Fibroblast of skin of right biceps (primary cell): ENCODE measurements around the gene HTR1E.
"Not testable (repeated sequence)": the region's sequence is repeated elsewhere in the genome, so short reads cannot be mapped to it uniquely, and the experiment has no call there.

Source experiments
- DNase-seq: peaks from one replicate; pipeline ENCODE4 v3.0.0-alpha.2; 2013

HTR1E gene

DNA sequence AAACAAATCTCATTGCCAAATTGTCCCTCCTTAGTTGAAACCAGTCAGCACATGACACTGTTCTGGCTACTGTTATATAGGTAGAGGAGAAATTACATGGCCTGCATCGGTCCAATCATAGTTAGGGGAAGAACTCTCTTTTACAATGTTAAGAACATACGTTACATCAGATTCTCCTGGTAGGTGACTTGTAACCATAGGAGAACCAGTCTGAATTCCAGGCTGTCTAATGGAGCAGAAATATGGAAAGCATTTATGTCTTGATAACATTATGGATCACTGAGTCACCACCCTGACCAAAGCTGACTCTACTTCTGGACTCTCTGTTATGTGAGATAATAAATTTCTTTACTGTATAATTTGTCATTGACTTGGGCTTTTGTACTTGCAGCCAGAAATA, 40.9 kb downstream of the HTR1E start:
- no peak for DNase-seq

GRCh38 chr6:87001494-87001893, 64.2 kb downstream of the HTR1E start:
- DNase-seq, result no peak

- not testable (repeated sequence) for DNase-seq
Observed at GRCh38 chr6:87002391-87002790, 65.1 kb downstream of the HTR1E start.

- DNase-seq, result not testable (repeated sequence)
Observed at GRCh38 chr6:87006541-87006940, 69.2 kb downstream of the HTR1E start.

DNA sequence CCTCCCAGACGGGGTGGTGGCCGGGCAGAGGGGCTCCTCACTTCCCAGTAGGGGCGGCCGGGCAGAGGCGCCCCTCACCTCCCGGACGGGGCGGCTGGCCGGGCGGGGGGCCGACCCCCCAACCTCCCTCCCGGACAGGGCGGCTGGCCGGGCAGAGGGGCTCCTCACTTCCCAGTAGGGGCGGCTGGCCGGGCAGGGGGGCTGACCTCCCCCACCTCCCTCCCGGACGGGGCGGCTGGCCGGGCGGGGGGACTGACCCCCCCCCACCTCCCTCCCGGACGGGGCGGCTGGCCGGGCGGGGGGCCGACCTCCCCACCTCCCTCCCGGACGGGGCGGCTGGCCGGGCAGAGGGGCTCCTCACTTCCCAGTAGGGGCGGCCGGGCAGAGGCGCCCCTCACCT, 72.3 kb downstream of the HTR1E start:
- DNase-seq, result not testable (repeated sequence)

GRCh38 chr6:87012035-87012434, 74.7 kb downstream of the HTR1E start:
- no peak for DNase-seq

DNA sequence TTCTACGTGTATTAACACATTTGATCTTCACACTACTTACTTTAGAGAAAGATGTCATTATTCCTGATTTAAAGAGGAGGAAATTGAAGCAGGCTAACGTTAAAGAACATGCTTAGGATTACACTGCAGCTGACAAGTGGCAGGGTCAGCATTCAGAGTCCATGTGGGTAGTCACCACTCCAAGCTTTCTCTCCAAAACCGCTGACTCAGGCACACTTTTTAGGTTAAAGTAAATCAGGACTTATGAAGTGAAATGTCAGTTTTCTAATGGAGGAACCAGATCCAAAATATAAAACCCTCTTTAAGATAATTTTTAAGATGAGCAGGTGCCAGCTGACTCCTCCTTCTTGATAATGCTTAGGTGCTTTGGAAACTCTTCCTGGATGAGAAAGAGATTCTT, 75.4 kb downstream of the HTR1E start:
- DNase-seq, result no peak

DNA sequence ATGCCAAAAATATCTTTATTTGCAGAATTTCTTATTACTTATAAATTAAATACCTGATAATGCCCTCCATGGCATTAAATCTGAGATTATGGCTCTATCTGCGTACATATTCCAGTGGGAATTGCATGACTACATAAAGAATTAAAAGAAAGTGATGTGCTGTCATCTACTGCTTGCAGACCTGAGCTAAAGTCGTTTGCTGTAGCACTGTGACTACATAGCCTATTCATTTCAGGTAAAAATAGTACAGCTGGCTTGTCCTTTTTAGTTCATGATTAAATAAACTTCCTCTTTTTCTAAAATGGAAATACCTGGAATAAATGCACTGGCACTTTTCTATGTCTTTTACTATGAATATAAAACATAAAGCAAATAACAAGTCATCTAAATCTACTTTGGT, 79.4 kb downstream of the HTR1E start:
- DNase-seq, result no peak

- no peak for DNase-seq
Observed at GRCh38 chr6:87027021-87027420, 89.7 kb downstream of the HTR1E start.

DNA sequence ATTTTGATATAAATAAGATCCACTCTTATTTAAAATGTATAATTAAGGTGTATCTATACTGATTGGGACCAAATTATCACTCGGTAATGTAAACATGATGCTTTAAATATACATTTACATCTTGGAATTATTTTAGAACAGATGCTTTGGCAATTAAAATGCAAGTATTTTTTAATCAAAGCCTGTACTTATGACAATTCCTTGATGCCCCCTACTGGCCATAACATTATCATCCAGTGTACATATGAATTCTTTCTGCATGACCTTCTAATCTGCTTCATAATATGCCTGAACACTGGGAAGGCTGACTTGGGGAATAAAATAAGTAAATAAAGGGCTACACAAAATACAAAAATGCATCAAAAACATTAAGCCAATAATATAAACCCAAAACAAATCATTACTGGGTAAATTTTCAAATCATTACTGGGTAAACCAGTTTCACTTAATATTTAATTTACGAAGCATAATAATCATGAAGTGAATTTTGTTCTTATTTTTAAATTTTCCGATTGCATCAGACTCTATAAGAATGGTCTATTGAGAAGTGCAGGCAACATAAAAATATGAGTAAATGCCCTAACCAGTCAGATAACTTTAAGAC, 92.5 kb downstream of the HTR1E start:
- DNase-seq, result peak; percentile 37

GRCh38 chr6:87040729-87041128, 103.4 kb downstream of the HTR1E start:
- DNase-seq, result no peak

DNA sequence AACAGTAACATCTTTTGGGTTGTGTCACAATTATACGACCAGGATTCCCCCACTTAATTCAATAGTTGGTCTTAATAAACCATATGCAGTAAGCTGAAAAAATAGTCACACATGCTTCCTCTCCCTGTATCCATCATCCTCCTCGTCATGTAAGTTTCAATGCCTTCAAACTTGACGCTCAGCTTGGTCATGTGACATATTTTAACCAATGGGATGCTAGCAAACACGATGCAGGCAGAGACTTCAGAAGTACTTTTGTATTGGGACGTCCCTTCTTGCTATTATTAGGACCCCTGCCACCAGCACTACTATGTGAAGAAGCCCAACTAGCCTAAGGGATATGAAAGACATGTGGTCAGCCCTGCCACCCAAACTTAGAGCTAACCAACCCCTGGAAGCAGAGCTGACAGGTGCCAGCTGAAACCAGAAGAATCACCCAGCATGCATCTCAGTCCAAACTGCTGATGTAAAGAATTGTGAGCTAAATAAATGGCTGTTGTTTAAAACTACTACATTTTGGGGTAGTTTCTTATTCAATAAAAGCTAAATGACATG, 108.3 kb downstream of the HTR1E start:
- DNase-seq, result no peak

- no peak for DNase-seq
Observed at GRCh38 chr6:87049779-87050178, 112.5 kb downstream of the HTR1E start.

DNA sequence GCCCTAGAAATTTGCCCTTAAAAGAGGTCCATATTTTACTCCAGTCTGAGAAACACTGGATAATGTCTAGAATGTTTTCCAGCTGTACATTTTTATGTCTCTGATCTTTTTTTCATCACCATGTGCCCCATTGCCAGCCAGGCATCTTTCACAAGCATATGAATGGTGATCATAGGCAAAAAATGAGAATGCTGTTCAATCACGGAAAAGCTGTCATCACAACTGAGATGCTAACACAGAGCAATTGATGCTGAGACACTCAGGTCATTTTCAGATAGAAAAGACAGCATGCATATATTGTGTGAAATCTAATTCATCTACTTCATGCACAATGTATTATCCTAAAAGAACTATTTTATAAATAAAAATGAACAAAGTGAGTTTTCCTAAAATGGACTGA, 116.0 kb downstream of the HTR1E start:
- DNase-seq, result no peak

- no peak for DNase-seq
Observed at GRCh38 chr6:87054143-87054833, 117.0 kb downstream of the HTR1E start.

- DNase-seq, result no peak
Observed at GRCh38 chr6:87059943-87060342, 122.6 kb downstream of the HTR1E start.

- DNase-seq, result no peak
Observed at GRCh38 chr6:87065117-87065516, 127.8 kb downstream of the HTR1E start.
